Heart left ventricle (tissue), 13 donors: ENCODE results near the gene PCGF1.

Source experiments
- POLR2A ChIP-seq, 2 donors: fragments of 450-650 bp; IDR thresholded peaks; one replicate each; pipeline ENCODE4 v1.6.1; 2017; ENCODE audit warnings: antibody characterized with exemption in 2 of 2, mild to moderate bottlenecking in 2 of 2, moderate library complexity in 2 of 2
- TF ChIP-seq, protein P1 (sequence below), 12 donors: fragments of 200-600 bp; sonication (generic) in 4 of 12; IDR thresholded peaks; one replicate each; pipeline versions ENCODE4 v1.5.0 to v1.8.0; 2018 to 2022; ENCODE audit warnings: antibody characterized with exemption in 12 of 12, mild to moderate bottlenecking in 5 of 12
- donor health status: ischemic (EF 13 %, LVEDD 7.1; RV severe dilation, severe dysfunction).
- donor health status: DM: no; HTN: yes; CAD: no.
- donor health status: DM: no; HTN: no; CAD: no.
- donor health status: ischemic (EF 25% LVEDD 6.9; RV normal size, moderate dysfunction).
- donor health status: ischemic (EF 25% LVEDD 5.7; RV mildly dilated, moderate dysfunction).
- donor health status: ischemic (EF 35%, LVEDD 5.7; RV mildly dilated, moderate dysfunction).
- donor health status: nonischemic (EF 11% LVEDD 7.7; RV severe dilation, severe dysfunction).
- donor health status: DM: yes; HTN: yes; CAD: no.
- donor health status: PGD.
- donor health status: ischemic (EF 29% LVEDD 5.4; RV normal size, mild dysfunction).
- donor health status: nonischemic (EF 23%, LVEDD 6.1; RV moderate dilation, normal function).

DNA sequence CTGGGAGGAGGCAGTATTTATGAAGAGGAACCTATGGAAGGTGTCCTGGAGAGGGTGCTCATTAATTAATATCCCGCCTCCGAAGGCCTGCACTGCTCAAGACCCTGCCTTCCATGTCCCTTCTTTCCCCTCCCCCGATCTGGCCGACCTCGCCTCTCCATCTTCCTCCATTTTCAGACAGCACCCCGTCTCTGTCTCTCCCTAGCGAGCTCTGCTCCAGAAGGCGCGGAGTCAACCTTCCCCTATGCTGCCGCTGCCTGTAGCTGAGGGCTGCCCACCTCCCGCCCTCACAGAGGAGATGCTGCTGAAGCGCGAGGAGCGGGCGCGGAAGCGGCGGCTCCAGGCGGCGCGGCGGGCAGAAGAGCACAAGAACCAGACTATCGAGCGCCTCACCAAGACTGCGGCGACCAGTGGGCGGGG lies 50.4 kb downstream of the PCGF1 start:
- TF ChIP-seq, protein P1, sequence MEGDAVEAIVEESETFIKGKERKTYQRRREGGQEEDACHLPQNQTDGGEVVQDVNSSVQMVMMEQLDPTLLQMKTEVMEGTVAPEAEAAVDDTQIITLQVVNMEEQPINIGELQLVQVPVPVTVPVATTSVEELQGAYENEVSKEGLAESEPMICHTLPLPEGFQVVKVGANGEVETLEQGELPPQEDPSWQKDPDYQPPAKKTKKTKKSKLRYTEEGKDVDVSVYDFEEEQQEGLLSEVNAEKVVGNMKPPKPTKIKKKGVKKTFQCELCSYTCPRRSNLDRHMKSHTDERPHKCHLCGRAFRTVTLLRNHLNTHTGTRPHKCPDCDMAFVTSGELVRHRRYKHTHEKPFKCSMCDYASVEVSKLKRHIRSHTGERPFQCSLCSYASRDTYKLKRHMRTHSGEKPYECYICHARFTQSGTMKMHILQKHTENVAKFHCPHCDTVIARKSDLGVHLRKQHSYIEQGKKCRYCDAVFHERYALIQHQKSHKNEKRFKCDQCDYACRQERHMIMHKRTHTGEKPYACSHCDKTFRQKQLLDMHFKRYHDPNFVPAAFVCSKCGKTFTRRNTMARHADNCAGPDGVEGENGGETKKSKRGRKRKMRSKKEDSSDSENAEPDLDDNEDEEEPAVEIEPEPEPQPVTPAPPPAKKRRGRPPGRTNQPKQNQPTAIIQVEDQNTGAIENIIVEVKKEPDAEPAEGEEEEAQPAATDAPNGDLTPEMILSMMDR (IDR thresholded peaks at IDR 0.05) = no peak
- no peak for TF ChIP-seq POLR2A (IDR thresholded peaks at IDR 0.05)
